ENCODE measurements around the gene XG.

DNA sequence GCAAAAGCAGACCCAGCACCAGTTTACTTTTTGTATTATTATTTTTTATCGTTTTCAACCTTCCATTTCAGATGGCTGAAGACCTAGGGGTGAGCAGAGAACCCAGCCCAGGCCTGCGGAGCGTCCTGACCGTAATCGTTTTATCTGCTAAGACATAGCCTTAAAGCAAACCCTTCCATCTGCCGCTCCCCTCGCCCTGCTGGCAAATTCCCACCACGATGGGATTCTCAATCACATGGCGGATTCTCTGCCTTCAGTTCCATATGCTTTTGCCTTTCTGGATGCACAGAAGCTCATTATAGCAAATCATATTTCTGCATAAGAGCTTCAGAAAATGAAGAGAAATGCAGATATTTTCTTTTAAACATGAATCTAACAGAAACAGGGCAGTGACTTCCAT is 18.6 kb upstream of the XG start:
- no peak for TF ChIP-seq POLR2AphosphoS5 (IDR thresholded peaks at IDR 0.05; ENCODE audit: insufficient read depth, low read depth, low read length)
- TF ChIP-seq, protein P1, sequence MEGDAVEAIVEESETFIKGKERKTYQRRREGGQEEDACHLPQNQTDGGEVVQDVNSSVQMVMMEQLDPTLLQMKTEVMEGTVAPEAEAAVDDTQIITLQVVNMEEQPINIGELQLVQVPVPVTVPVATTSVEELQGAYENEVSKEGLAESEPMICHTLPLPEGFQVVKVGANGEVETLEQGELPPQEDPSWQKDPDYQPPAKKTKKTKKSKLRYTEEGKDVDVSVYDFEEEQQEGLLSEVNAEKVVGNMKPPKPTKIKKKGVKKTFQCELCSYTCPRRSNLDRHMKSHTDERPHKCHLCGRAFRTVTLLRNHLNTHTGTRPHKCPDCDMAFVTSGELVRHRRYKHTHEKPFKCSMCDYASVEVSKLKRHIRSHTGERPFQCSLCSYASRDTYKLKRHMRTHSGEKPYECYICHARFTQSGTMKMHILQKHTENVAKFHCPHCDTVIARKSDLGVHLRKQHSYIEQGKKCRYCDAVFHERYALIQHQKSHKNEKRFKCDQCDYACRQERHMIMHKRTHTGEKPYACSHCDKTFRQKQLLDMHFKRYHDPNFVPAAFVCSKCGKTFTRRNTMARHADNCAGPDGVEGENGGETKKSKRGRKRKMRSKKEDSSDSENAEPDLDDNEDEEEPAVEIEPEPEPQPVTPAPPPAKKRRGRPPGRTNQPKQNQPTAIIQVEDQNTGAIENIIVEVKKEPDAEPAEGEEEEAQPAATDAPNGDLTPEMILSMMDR (IDR thresholded peaks at IDR 0.05; ENCODE audit: extremely low read depth in 1 of 2, insufficient read depth in 1 of 2, low read depth in 1 of 2, low read length in 2 of 2): no peak
